CD4-positive, alpha-beta T cell (primary cell): Measurements from ENCODE around the gene DVL2. TPM values are rescaled to one million over a fixed set of nuclear protein-coding genes. Genes with fewer than 3 reads are reported as not detected.

Experiments
- ATAC-seq: fragments of 200-7000 bp; cut with Tn5 transposase; one replicate; pipeline ENCODE4 v1.10.0; 2022; ENCODE audit warnings: mild to moderate bottlenecking; ENCODE audit not compliant: poor library complexity
- CTCF ChIA-PET: fragments of 350-600 bp; sonication (Branson Sonifier 250); formaldehyde crosslinking; loops from one replicate; lab custom pipeline; 2021; ENCODE audit warnings: antibody characterized with exemption, inconsistent platforms; lab: Charles Lee
- POLR2A ChIA-PET: fragments of 350-600 bp; sonication (Branson Sonifier 250); formaldehyde crosslinking; loops from one replicate; lab custom pipeline; 2021; ENCODE audit warnings: antibody characterized with exemption, inconsistent platforms; lab: Charles Lee
- DNase-seq, 14 experiments: peaks; one replicate each; pipeline ENCODE4 v3.0.0-alpha.2; 2013 to 2020; ENCODE audit warnings: mixed read lengths in 2 of 14
- H3K27ac ChIP-seq, 2 donors: one replicate each; pipeline versions ENCODE4 v1.5.1 to v1.7.0; 2013; ENCODE audit warnings: low read length in 2 of 2, low read depth in 1 of 2, mild to moderate bottlenecking in 1 of 2
- H3K27me3 ChIP-seq, 2 experiments: 1 replicate in 1 of 2; 2 replicates in 1 of 2; pipeline versions ENCODE4 v1.6.1 to v1.7.0; 2013; ENCODE audit warnings: low read length in 2 of 2, control low read depth in 1 of 2, mild to moderate bottlenecking in 1 of 2, moderate library complexity in 1 of 2; ENCODE audit not compliant: insufficient read depth in 2 of 2, control insufficient read depth in 1 of 2
- H3K36me3 ChIP-seq: one replicate; pipeline ENCODE4 v1.6.1; 2013; ENCODE audit warnings: low read length, control low read depth; ENCODE audit not compliant: insufficient read depth
- H3K4me1 ChIP-seq: one replicate; pipeline ENCODE4 v1.6.1; 2013; ENCODE audit warnings: low read length, control low read depth; ENCODE audit not compliant: insufficient read depth
- H3K4me3 ChIP-seq: one replicate; pipeline ENCODE4 v1.5.1; 2013; ENCODE audit warnings: mild to moderate bottlenecking, low read length, moderate library complexity
- H3K9me3 ChIP-seq, 2 experiments: 1 replicate in 1 of 2; 2 replicates in 1 of 2; pipeline versions ENCODE4 v1.6.1 to v1.7.0; 2013; ENCODE audit warnings: low read length in 2 of 2, mild to moderate bottlenecking in 2 of 2, control low read depth in 1 of 2, moderate library complexity in 1 of 2; ENCODE audit not compliant: control insufficient read depth in 1 of 2, insufficient read depth in 1 of 2
- H3K27ac Mint-ChIP-seq: one replicate; pipeline ENCODE4 v1.8.0; 2020; ENCODE audit warnings: mixed read lengths
- H3K27me3 Mint-ChIP-seq: one replicate; pipeline ENCODE4 v1.8.0; 2021; ENCODE audit warnings: mixed read lengths
- H3K36me3 Mint-ChIP-seq: one replicate; pipeline ENCODE4 v1.8.0; 2021; ENCODE audit warnings: low read depth, mixed read lengths
- H3K4me1 Mint-ChIP-seq: one replicate; pipeline ENCODE4 v1.8.0; 2021; ENCODE audit warnings: low read depth, mixed read lengths
- H3K4me3 Mint-ChIP-seq: one replicate; pipeline ENCODE4 v1.8.0; 2020; ENCODE audit warnings: mild to moderate bottlenecking, mixed read lengths
- H3K9me3 Mint-ChIP-seq: one replicate; pipeline ENCODE4 v1.8.0; 2020; ENCODE audit warnings: mixed read lengths
- intact Hi-C, 2 experiments: fragments of 100-400 bp; cut with DNase I in 1 of 2; cut with micrococcal nuclease in 1 of 2; formaldehyde crosslinking; loops; one replicate each; pipeline versions ENCODE4 v1.15.1 to v1.9.0; 2023 to 2025; cut with DNase I, micrococcal nuclease
- total RNA-seq, 174 experiments: library from RNA in 2 of 174; stranded (reverse) in 2 of 174; gene quantifications; one replicate each; pipeline ENCODE4 v1.2.3 and lab custom pipeline; 2021 to 2026
- TF ChIP-seq, protein P1 (sequence below): fragments of 200-600 bp; IDR thresholded peaks from one replicate; pipeline ENCODE4 v1.8.0; 2022; ENCODE audit warnings: antibody characterized with exemption, mild to moderate bottlenecking

DVL2 gene
- total RNA-seq, 2 experiments from 2014 or later, result 40.9 to 41.3 TPM

DNA sequence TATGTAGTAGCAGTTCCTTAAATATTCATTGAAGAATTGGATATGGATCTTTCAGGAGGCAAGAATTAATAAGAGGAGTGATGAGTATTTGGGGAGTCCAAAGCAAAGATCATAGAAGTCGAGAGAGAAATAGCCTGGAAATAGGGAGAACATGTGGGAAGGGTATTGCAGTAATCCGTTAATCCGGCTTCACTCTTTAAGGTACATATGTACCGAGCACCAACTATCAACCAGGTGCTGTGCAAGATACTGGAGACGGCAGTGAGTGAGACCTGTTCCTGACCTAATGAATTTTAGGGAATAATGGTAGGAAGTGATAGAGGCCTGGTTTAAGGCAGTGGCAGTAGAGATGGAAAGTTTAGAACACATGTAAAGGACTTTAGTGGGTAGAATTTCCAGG, 18.8 kb upstream of the DVL2 start:
- H3K27me3 ChIP-seq, result no peaks in the 10 kb centered on the region
- peaks cover 36% of the 10 kb centered on the region for H3K4me1 ChIP-seq
- H3K27ac Mint-ChIP-seq, result peak overlapping the region; percentile 100
- peak overlapping the region; percentile 91 for H3K4me3 Mint-ChIP-seq
- peaks cover 45% of the 10 kb centered on the region for H3K4me1 Mint-ChIP-seq
- H3K9me3 ChIP-seq, result no peaks in the 10 kb centered on the region
- peaks cover 30% of the 10 kb centered on the region for H3K36me3 ChIP-seq
- ChIA-PET CTCF (no interaction called here), POLR2A (interaction anchor here (0.6 kb wide), 1 partner anchor 1369 kb away, joined by 3 read pairs; no protein-coding TSS in a partner anchor)
- TF ChIP-seq, protein P1, sequence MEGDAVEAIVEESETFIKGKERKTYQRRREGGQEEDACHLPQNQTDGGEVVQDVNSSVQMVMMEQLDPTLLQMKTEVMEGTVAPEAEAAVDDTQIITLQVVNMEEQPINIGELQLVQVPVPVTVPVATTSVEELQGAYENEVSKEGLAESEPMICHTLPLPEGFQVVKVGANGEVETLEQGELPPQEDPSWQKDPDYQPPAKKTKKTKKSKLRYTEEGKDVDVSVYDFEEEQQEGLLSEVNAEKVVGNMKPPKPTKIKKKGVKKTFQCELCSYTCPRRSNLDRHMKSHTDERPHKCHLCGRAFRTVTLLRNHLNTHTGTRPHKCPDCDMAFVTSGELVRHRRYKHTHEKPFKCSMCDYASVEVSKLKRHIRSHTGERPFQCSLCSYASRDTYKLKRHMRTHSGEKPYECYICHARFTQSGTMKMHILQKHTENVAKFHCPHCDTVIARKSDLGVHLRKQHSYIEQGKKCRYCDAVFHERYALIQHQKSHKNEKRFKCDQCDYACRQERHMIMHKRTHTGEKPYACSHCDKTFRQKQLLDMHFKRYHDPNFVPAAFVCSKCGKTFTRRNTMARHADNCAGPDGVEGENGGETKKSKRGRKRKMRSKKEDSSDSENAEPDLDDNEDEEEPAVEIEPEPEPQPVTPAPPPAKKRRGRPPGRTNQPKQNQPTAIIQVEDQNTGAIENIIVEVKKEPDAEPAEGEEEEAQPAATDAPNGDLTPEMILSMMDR, result no peak
- no peak for DNase-seq
- no peaks in the 10 kb centered on the region for H3K9me3 Mint-ChIP-seq
- no peaks in the 10 kb centered on the region for H3K27me3 Mint-ChIP-seq
- H3K4me3 ChIP-seq, result peak overlapping the region; percentile 71
- ATAC-seq, result no peak
- peak overlapping the region; percentile 99 for H3K27ac ChIP-seq
- peaks cover 55% of the 10 kb centered on the region for H3K36me3 Mint-ChIP-seq
- intact Hi-C loops, result loop anchor here in 1 of 2 experiments (2.0 to 5.0 kb wide), 5 partner anchors 36 to 434 kb away; partner anchors contain the start of genes ACADVL, DLG4, EIF5A and FGF11

DNA sequence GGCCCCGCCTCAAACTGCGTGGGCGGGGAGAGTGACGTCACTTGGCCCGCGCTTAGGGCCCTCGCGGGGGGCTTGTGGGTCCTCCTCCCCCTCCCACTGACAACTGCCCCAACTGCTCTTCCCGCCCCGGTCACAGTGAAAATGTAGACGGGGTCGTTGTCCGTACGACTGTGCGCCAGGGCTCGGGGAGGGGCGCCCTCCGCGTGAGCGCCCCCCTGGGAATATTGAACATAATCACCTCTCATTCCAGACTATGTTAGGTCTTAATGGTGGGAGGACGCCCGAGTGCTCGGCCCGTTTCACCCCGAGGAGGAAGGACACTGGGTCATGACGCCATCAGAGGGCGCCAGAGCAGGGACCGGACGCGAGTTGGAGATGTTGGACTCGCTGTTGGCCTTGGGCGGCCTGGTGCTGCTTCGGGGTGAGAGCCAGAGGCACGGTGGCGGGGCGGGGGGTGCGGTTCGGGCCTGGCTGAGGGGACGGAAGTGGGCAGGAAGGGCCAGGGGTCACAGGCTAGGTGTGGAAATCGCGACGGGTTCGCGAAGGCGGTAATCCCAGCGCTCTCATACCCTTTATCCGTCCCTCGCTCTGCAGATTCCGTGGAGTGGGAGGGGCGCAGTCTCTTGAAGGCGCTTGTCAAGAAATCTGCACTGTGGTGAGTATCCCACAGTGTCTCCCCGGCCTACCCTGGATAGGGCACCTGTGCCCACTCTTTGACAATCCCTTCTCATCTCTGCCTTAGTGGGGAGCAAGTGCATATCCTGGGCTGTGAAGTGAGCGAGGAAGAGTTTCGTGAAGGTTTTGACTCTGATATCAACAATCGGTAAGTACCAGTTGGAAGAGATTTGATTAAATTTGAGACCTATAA, 18.1 kb upstream of the DVL2 start, which contains the start of gene ELP5:
Gene ELP5, plus strand, starts transcription at position 40 of the 868 bp plus-strand sequence. Its CDS starts 336 bp downstream, at position 376.
- Mint-ChIP-seq H3K9me3 (no peaks in the 10 kb centered on the region), H3K27ac (peak within 1 kb of the TSS; percentile 100), H3K4me3 (peak within 1 kb of the TSS; percentile 94), H3K27me3 (no peaks in the 10 kb centered on the region), H3K36me3 (peaks cover 54% of the 10 kb centered on the region), H3K4me1 (peaks cover 45% of the 10 kb centered on the region)
- H3K27ac ChIP-seq, result peak within 1 kb of the TSS; percentile 99
- ChIA-PET POLR2A (interaction anchor here (0.6 to 3.4 kb wide), 6 partner anchors 12 to 332 kb away, joined by 3 to 54 read pairs (median 5); partner anchors contain the start of genes ACADVL, DLG4, DVL2 and GABARAP), CTCF (interaction anchor here (1.4 to 1.7 kb wide), 3 partner anchors 10 to 38 kb away, joined by 3 to 4 read pairs (median 4); partner anchors contain the start of gene GABARAP)
- TF ChIP-seq, protein P1, result peak; percentile 28
- intact Hi-C loops, result loop anchor here (1.0 to 5.0 kb wide), 8 partner anchors 10 to 434 kb away; partner anchors contain the start of genes EIF5A (in 2 of the 2), ACADVL (in 1 of the 2), DLG4 (in 1 of the 2) and FGF11 (in 1 of the 2)
- H3K36me3 ChIP-seq, result peaks cover 25% of the 10 kb centered on the region
- peak within 1 kb of the TSS; percentile 71 for H3K4me3 ChIP-seq
- no peaks in the 10 kb centered on the region for H3K9me3 ChIP-seq
- ATAC-seq, result peak; percentile 39
- H3K4me1 ChIP-seq, result peaks cover 36% of the 10 kb centered on the region
- peak; percentile 64 to 99 (median 80) for DNase-seq
- no peaks in the 10 kb centered on the region for H3K27me3 ChIP-seq

DNA sequence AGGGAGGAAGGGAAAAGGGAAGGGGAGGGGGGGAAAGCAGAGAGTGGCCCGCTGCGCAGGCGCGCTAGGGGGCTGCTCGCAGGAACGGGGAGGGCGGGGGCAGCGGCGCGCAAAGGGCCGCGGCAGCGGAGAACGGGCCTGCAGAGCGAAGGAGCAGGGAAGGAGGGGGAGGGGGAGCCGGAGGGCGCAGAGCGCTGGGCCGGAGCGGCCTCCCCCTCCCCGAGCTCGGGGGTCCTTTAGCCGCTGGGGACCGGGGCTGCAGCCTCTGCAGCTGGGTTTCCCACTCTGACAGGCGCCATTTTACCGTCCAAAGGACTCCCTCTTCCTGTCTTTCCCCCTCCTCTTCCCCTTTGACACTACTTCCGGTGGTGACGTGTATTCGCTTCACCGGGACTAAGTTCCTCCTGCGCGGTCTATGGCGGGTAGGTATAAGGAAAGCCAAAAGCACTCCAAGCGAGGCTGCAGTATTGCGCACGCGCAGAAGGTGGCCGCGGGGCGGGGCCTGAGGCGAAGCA, 17.4 kb upstream of the DVL2 start, which contains the start of gene CTDNEP1:
Gene CTDNEP1, minus strand, starts transcription at position 74 of the 515 bp plus-strand sequence. CDS start 438 bp downstream, outside the sequence.
- peak within 1 kb of the TSS; percentile 99 for H3K27ac ChIP-seq
- H3K4me1 Mint-ChIP-seq, result peaks cover 45% of the 10 kb centered on the region
- H3K4me3 ChIP-seq, result peak within 1 kb of the TSS; percentile 71
- intact Hi-C loops, result loop anchor here (1.0 to 5.0 kb wide), 9 partner anchors 9 to 435 kb away; partner anchors contain the start of genes EIF5A (in 2 of the 2), ACADVL (in 1 of the 2), DLG4 (in 1 of the 2) and FGF11 (in 1 of the 2)
- ChIA-PET CTCF (interaction anchor here (1.4 to 1.7 kb wide), 3 partner anchors 9 to 37 kb away, joined by 3 to 4 read pairs (median 4); partner anchors contain the start of gene GABARAP), POLR2A (interaction anchor here (0.6 to 3.4 kb wide), 10 partner anchors 11 to 376 kb away, joined by 3 to 54 read pairs (median 4); partner anchors contain the start of genes ACADVL, DLG4, DVL2 and GABARAP)
- no peaks in the 10 kb centered on the region for H3K27me3 Mint-ChIP-seq
- peaks cover 53% of the 10 kb centered on the region for H3K36me3 Mint-ChIP-seq
- peak within 1 kb of the TSS; percentile 94 for H3K4me3 Mint-ChIP-seq
- DNase-seq (peak in 13 of 14 experiments; percentile 96 to 99 (median 99)), ATAC-seq (peak; percentile 88)
- H3K9me3 ChIP-seq, result no peaks in the 10 kb centered on the region
- H3K27me3 ChIP-seq, result no peaks in the 10 kb centered on the region
- H3K9me3 Mint-ChIP-seq, result no peaks in the 10 kb centered on the region
- peaks cover 36% of the 10 kb centered on the region for H3K4me1 ChIP-seq
- H3K36me3 ChIP-seq, result peaks cover 23% of the 10 kb centered on the region
- peak within 1 kb of the TSS; percentile 100 for H3K27ac Mint-ChIP-seq
- TF ChIP-seq, protein P1, result no peak
